ENCODE data around the gene USH2A.

DNA sequence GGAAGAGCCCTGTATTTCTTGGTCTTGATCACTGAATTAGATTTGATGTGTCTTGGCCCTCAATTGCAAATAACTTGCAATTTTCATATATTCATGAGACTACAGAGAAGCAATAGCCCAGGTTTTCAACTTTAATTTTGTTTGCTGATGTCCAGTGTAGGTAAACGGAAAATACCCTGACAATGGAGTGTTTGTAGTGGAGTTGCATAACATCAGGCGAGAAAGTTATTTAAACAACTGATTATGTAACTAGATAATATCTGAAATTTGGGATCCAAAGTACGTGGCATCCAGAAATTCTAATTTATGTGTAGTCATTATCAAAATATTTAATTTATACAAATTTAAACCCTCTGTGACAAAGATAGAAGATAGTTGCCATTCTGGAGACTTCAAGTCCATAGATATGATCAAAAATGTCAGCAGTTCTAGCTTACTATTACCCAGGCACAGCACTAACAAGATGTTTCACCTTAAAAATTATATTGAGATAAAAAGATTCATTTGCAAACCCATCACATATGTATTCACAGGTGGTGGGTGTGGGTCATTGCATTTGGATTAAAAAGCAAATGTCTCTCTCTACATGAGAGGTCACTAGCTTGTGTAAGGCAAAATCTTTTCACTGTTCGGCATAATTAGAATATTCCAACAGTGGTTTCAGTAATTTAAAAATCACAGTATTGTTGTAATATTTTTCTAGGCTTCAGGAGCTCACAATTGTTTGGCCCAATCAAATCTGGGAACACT, 705.4 kb downstream of the USH2A start:
- TF ChIP-seq EZH2 (IDR thresholded peaks at IDR 0.05; ENCODE audit: borderline replicate concordance, insufficient read depth, low read length, poor library complexity, severe bottlenecking) (no peak), TAF1 (IDR thresholded peaks at IDR 0.05; ENCODE audit: low read depth) (no peak), POLR2AphosphoS5 (IDR thresholded peaks at IDR 0.05) (no peak), SMC3 (conservative IDR thresholded peaks at IDR 0.05; ENCODE audit: poor library complexity) (no peak), MXI1 (conservative IDR thresholded peaks at IDR 0.05; ENCODE audit: poor library complexity, severe bottlenecking) (no peak), EP300 (conservative IDR thresholded peaks at IDR 0.05; ENCODE audit: poor library complexity, severe bottlenecking) (no peak)
- TF ChIP-seq, protein P1, sequence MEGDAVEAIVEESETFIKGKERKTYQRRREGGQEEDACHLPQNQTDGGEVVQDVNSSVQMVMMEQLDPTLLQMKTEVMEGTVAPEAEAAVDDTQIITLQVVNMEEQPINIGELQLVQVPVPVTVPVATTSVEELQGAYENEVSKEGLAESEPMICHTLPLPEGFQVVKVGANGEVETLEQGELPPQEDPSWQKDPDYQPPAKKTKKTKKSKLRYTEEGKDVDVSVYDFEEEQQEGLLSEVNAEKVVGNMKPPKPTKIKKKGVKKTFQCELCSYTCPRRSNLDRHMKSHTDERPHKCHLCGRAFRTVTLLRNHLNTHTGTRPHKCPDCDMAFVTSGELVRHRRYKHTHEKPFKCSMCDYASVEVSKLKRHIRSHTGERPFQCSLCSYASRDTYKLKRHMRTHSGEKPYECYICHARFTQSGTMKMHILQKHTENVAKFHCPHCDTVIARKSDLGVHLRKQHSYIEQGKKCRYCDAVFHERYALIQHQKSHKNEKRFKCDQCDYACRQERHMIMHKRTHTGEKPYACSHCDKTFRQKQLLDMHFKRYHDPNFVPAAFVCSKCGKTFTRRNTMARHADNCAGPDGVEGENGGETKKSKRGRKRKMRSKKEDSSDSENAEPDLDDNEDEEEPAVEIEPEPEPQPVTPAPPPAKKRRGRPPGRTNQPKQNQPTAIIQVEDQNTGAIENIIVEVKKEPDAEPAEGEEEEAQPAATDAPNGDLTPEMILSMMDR (IDR thresholded peaks at IDR 0.05; ENCODE audit: poor library complexity, severe bottlenecking), result no peak
- TF ChIP-seq, protein P2, sequence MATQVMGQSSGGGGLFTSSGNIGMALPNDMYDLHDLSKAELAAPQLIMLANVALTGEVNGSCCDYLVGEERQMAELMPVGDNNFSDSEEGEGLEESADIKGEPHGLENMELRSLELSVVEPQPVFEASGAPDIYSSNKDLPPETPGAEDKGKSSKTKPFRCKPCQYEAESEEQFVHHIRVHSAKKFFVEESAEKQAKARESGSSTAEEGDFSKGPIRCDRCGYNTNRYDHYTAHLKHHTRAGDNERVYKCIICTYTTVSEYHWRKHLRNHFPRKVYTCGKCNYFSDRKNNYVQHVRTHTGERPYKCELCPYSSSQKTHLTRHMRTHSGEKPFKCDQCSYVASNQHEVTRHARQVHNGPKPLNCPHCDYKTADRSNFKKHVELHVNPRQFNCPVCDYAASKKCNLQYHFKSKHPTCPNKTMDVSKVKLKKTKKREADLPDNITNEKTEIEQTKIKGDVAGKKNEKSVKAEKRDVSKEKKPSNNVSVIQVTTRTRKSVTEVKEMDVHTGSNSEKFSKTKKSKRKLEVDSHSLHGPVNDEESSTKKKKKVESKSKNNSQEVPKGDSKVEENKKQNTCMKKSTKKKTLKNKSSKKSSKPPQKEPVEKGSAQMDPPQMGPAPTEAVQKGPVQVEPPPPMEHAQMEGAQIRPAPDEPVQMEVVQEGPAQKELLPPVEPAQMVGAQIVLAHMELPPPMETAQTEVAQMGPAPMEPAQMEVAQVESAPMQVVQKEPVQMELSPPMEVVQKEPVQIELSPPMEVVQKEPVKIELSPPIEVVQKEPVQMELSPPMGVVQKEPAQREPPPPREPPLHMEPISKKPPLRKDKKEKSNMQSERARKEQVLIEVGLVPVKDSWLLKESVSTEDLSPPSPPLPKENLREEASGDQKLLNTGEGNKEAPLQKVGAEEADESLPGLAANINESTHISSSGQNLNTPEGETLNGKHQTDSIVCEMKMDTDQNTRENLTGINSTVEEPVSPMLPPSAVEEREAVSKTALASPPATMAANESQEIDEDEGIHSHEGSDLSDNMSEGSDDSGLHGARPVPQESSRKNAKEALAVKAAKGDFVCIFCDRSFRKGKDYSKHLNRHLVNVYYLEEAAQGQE (IDR thresholded peaks at IDR 0.05; ENCODE audit: borderline replicate concordance), result no peak
